Colonic mucosa (tissue), 4 donors: ENCODE data around the gene SAP25. TPM values are rescaled to one million over a fixed set of nuclear protein-coding genes. Genes with fewer than 3 reads are reported as not detected.

Experiments
- DNase-seq: peaks from one replicate; pipeline ENCODE4 v3.0.0-alpha.2; 2020
- H3K27ac ChIP-seq: fragments of 200-600 bp; one replicate; pipeline ENCODE4 v1.8.0; 2021
- H3K27me3 ChIP-seq: fragments of 200-600 bp; one replicate; pipeline ENCODE4 v1.8.0; 2021
- H3K36me3 ChIP-seq: fragments of 200-600 bp; one replicate; pipeline ENCODE4 v1.8.0; 2021
- H3K4me1 ChIP-seq: fragments of 200-600 bp; one replicate; pipeline ENCODE4 v1.8.0; 2021; ENCODE audit warnings: mild to moderate bottlenecking
- H3K4me3 ChIP-seq: fragments of 200-600 bp; one replicate; pipeline ENCODE4 v1.8.0; 2021
- H3K9ac ChIP-seq, 2 donors: one replicate each; pipeline ENCODE4 v1.7.0; 2013; ENCODE audit warnings: control low read depth in 2 of 2, low read depth in 2 of 2, low read length in 2 of 2
- H3K9me3 ChIP-seq: fragments of 200-600 bp; one replicate; pipeline ENCODE4 v1.8.0; 2021
- intact Hi-C: fragments of 100-400 bp; cut with DNase I; formaldehyde crosslinking; loops from one replicate; pipeline ENCODE4 v1.14.1; 2022
- total RNA-seq, 2 donors: library from RNA; stranded (reverse); fragmentation: NEBNext Ultra II Directional in 1 of 2; extraction: Animal tissue kit (Norgen Biotek cat#: 25700) in 1 of 2; gene quantifications; one replicate each; pipeline ENCODE4 v1.2.1, GENCODE V29; 2021
- TF ChIP-seq, protein P1 (sequence below): fragments of 200-600 bp; IDR thresholded peaks from one replicate; pipeline ENCODE4 v1.8.0; 2022; ENCODE audit warnings: antibody characterized with exemption, mild to moderate bottlenecking
- donor health status: healthy.
- donor health status: DM: no; HTN: no; CAD: no.
- donor health status: DM: no; HTN: no; CAD: no.

SAP25 gene
- total RNA-seq, 2 donors from 2014 or later: 0.69 to 5.5 TPM

DNA sequence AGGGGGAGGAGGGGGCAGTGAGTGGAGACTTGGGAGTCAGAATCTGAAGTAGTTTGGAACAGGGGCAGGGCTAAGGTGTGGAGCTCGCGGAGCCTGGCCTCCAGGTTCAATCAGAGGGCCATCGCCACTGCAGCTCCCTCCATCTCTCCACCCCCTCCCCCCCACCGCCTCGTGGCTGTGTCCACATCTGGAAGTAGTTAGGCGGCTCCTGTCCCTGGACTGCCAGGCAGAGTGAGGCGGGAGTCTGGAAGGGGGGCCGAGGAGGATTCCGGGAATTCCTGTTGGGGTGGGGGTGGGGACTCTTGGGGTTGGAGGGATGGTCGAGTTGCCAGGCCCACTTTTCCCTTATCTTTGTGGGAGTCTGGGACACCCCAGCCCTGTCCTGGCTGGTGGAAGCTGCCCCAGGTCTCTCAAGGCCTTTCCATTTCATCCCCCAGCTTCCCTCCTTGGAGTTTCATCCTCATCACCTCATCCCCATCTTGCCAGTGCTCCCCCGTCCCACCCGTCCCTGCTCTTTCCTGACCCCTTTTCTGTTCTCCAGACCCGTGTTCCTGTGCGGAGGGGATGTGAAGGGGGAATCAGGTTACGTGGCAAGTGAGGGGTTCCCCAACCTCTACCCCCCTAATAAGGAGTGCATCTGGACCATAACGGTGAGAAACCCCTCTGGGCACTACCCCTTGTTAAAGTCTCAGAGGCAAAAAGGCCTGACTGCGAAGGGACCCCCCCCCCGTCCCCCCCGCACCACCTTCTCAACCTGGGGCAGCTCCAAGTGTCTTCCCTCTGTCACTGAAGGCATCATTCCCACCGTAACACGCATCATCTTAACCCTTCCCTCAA, 29.4 kb upstream of the SAP25 start:
- intact Hi-C loops: loop anchor here (10.0 kb wide), 1 partner anchor 72 kb away; the partner anchor contains the start of gene GNB2
- H3K27ac ChIP-seq: peak overlapping the region; percentile 65
- H3K9me3 ChIP-seq: no peaks in the 10 kb centered on the region
- no peaks in the 10 kb centered on the region for H3K36me3 ChIP-seq
- TF ChIP-seq, protein P1, sequence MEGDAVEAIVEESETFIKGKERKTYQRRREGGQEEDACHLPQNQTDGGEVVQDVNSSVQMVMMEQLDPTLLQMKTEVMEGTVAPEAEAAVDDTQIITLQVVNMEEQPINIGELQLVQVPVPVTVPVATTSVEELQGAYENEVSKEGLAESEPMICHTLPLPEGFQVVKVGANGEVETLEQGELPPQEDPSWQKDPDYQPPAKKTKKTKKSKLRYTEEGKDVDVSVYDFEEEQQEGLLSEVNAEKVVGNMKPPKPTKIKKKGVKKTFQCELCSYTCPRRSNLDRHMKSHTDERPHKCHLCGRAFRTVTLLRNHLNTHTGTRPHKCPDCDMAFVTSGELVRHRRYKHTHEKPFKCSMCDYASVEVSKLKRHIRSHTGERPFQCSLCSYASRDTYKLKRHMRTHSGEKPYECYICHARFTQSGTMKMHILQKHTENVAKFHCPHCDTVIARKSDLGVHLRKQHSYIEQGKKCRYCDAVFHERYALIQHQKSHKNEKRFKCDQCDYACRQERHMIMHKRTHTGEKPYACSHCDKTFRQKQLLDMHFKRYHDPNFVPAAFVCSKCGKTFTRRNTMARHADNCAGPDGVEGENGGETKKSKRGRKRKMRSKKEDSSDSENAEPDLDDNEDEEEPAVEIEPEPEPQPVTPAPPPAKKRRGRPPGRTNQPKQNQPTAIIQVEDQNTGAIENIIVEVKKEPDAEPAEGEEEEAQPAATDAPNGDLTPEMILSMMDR: no peak
- no peaks in the 10 kb centered on the region for H3K27me3 ChIP-seq
- peak overlapping the region; percentile 53 to 55 for H3K9ac ChIP-seq
- DNase-seq: peak; percentile 56
- H3K4me1 ChIP-seq: peaks cover 5% of the 10 kb centered on the region
- H3K4me3 ChIP-seq: peak overlapping the region; percentile 83

- no peak overlapping the region for H3K4me3 ChIP-seq
- TF ChIP-seq, protein P1: no peak
- intact Hi-C loops: loop anchor here (10.0 kb wide), 1 partner anchor 74 kb away; the partner anchor contains the start of gene GNB2
These were observed 27.0 kb upstream of the SAP25 start for GRCh38 chr7:100600730-100601038.

DNA sequence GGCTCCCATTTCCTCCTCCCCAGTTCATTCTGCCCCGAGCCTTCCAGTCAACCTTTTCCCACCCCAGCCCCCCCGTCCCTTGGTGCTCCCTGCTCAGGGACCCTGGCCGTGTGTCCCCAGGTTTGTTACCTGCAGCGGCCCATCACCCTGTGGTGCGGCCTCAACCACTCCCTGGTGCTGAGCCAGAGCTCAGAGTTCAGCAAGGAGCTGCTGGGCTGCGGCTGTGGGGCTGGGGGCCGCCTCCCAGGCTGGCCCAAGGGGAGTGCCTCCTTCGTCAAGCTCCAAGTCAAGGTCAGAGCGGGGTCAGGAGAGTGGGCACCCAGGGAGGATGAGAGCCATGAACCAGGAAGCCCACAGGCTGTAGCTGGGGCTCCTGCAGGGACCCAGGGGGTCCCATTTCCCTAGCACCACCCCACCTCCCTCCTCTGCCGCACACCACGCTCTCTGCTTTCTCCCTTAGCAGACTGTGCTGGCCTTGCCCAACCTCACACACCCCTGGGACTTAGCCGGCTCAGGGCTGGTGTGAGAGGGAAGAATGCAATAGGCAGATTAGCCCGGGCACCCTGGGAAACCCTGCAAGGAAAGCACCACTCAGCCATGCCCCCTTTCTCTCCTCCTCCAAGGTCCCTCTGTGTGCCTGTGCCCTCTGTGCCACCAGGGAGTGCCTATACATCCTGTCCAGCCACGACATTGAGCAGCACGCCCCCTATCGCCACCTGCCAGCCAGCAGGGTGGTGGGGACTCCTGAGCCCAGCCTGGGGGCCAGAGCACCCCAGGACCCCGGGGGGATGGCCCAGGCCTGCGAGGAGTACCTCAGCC, 26.4 kb upstream of the SAP25 start:
- Histone ChIP-seq H3K4me3 (no peak overlapping the region), H3K4me1 (peaks cover 3% of the 10 kb centered on the region), H3K9me3 (no peaks in the 10 kb centered on the region), H3K27me3 (no peaks in the 10 kb centered on the region), H3K36me3 (no peaks in the 10 kb centered on the region), H3K9ac (no peak overlapping the region), H3K27ac (no peak overlapping the region)
- TF ChIP-seq, protein P1: no peak
- intact Hi-C loops: loop anchor here (10.0 kb wide), 1 partner anchor 75 kb away; the partner anchor contains the start of gene GNB2
- no peak for DNase-seq

More at GRCh38 chr7:100600730-100601038, 27.0 kb upstream of the SAP25 start:
- H3K9me3 ChIP-seq: no peaks in the 10 kb centered on the region
- no peaks in the 10 kb centered on the region for H3K36me3 ChIP-seq
- no peaks in the 10 kb centered on the region for H3K27me3 ChIP-seq
- H3K9ac ChIP-seq: no peak overlapping the region
- no peak overlapping the region for H3K27ac ChIP-seq
- H3K4me1 ChIP-seq: peaks cover 5% of the 10 kb centered on the region
- DNase-seq: no peak

DNA sequence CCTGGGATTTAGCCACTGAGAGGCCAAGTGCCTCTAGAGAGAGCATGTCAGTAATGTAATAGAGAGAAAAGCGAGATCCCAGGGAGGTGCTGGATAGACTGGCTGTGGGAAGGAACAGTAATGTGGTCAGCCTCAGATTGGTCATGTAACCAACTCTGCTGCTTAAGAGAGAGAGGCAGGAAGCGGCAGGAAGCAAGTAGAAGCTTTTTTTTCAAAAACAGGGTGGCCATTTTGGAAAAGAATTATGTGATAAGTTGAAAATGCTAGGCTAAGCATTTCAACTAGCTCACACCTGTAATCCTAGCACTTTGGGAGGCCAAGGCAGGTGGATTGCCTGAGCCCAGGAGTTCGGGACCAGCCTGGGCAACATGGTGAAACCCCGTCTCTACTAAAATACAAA, 24.7 kb upstream of the SAP25 start:
- Histone ChIP-seq H3K27me3 (no peaks in the 10 kb centered on the region), H3K4me1 (no peaks in the 10 kb centered on the region), H3K27ac (no peak overlapping the region), H3K9me3 (no peaks in the 10 kb centered on the region), H3K4me3 (no peak overlapping the region), H3K36me3 (no peaks in the 10 kb centered on the region), H3K9ac (no peak overlapping the region)
- TF ChIP-seq, protein P1: no peak
- DNase-seq: no peak
- intact Hi-C loops: no loop called here

DNA sequence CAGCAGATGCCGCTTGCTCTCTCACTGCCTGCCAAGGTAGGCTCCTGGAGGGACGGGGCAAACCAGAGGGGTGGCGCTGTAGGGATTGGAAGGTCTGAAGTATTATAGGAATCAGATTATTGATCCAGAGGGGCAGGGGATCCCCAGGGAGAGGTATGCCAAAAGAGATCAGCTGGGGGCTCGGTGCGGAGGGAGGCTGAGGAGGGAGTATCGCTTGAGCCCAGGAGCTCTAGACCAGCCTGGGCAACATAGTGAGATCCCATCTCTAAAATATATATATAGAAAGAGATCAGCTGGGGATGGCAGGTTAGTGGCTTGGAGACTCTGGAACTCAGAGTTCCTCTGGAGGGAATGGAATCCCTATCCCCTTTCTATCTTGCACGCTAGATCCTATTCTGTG, 21.5 kb upstream of the SAP25 start:
- Histone ChIP-seq H3K4me3 (no peak overlapping the region), H3K36me3 (no peaks in the 10 kb centered on the region), H3K9me3 (no peaks in the 10 kb centered on the region), H3K27me3 (no peaks in the 10 kb centered on the region), H3K4me1 (no peaks in the 10 kb centered on the region), H3K27ac (no peak overlapping the region), H3K9ac (no peak overlapping the region)
- no peak for DNase-seq
- TF ChIP-seq, protein P1: no peak
- intact Hi-C loops: no loop called here
